22Rv1 (cell line): Measurements from ENCODE around the gene SLC35F1.

Source experiments
- ZFX ChIP-seq: fragments of 450-650 bp; IDR thresholded peaks from 2 replicates; pipeline ENCODE4 v1.6.1; 2017; ENCODE audit warnings: antibody characterized with exemption, borderline replicate concordance
- TF ChIP-seq, protein P1 (sequence below): fragments of 450-650 bp; IDR thresholded peaks from 2 replicates; pipeline ENCODE4 v1.5.1; 2017; ENCODE audit warnings: mild to moderate bottlenecking

DNA sequence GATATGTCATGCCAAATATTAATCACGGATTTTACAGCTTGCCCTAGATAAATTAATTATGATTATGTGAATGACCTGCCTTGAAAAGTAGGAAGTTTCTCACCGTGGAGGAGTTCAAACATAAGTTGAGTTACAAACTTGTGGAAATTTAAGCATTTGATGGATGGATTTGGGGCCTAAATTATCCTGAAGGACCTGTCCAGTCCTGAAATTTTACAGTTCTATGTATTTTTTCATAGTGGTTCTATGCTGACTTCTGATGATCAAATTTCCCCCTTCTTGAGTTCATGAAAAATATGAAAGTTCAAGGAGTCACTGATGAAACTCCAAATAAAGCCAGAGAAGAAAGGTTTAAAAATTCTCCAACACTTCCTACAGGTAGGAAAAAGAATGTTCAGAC, 178.6 kb downstream of the SLC35F1 start:
- TF ChIP-seq, protein P1, sequence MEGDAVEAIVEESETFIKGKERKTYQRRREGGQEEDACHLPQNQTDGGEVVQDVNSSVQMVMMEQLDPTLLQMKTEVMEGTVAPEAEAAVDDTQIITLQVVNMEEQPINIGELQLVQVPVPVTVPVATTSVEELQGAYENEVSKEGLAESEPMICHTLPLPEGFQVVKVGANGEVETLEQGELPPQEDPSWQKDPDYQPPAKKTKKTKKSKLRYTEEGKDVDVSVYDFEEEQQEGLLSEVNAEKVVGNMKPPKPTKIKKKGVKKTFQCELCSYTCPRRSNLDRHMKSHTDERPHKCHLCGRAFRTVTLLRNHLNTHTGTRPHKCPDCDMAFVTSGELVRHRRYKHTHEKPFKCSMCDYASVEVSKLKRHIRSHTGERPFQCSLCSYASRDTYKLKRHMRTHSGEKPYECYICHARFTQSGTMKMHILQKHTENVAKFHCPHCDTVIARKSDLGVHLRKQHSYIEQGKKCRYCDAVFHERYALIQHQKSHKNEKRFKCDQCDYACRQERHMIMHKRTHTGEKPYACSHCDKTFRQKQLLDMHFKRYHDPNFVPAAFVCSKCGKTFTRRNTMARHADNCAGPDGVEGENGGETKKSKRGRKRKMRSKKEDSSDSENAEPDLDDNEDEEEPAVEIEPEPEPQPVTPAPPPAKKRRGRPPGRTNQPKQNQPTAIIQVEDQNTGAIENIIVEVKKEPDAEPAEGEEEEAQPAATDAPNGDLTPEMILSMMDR, result no peak
- no peak for TF ChIP-seq ZFX
